K562 (cell line): ENCODE results near the gene CD37. TPM values are rescaled to one million over a fixed set of nuclear protein-coding genes. Genes with fewer than 3 reads are reported as not detected.

Experiments used
- ATAC-seq: fragments of 200-7000 bp; cut with Tn5 transposase; 3 replicates; pipeline ENCODE4 v1.9.1; 2020; ENCODE audit warnings: moderate library complexity
- BruUV-seq: library from RNA; stranded (reverse); fragments of 400-500 nt; replicated peaks from 2 replicates; lab custom pipeline; 2021; lab: Mats Ljungman, UMichigan
- CTCF ChIA-PET: fragments of 300-600 bp; formaldehyde crosslinking; extraction: SDS; loops from one replicate; lab custom pipeline; 2021; ENCODE audit warnings: low intra/inter-chr PET ratio; lab: Yijun Ruan, JAX
- POLR2A ChIA-PET: fragments of 300-600, 350-650 bp; sonication (Branson Sonifier 250); formaldehyde crosslinking; extraction: SDS; loops from one replicate; lab custom pipeline; 2021; ENCODE audit warnings: antibody characterized with exemption, inconsistent platforms; lab: Yijun Ruan, JAX
- DNase-seq, 4 experiments: peaks; one replicate each; pipeline versions ENCODE4 v3.0.0 to v3.0.0-alpha.2; 2011 to 2018; ENCODE audit warnings: low spot score in 3 of 4, mixed read lengths in 3 of 4; ENCODE audit errors: extremely low read depth in 1 of 4
- FAIRE-seq: peaks from 2 replicates; lab custom pipeline; 2011; peaks lifted over from hg19 to GRCh38; lab: Jason Lieb, UNC
- H2AFZ ChIP-seq: 2 replicates; pipeline ENCODE4 v1.6.0; 2011; ENCODE audit warnings: low read depth, low read length, control low read depth, inconsistent platforms
- H3K27ac ChIP-seq: fragments of 200-600 bp; 3 replicates; pipeline ENCODE4 v1.8.0; 2011; ENCODE audit warnings: low read depth, mild to moderate bottlenecking, control low read depth, inconsistent platforms, low read length, moderate library complexity, mixed read lengths; ENCODE audit errors: extremely low read depth
- H3K27me3 ChIP-seq, 2 experiments: fragments of 300-600 bp in 1 of 2; 2 replicates in 1 of 2; 3 replicates in 1 of 2; pipeline versions ENCODE4 v1.6.0 to v1.8.0; 2011; ENCODE audit warnings: inconsistent platforms in 2 of 2, low read length in 2 of 2, mild to moderate bottlenecking in 1 of 2, mixed read lengths in 1 of 2, moderate library complexity in 1 of 2; ENCODE audit not compliant: control insufficient read depth in 2 of 2, insufficient read depth in 2 of 2
- H3K36me3 ChIP-seq: fragments of 300-600 bp; 3 replicates; pipeline ENCODE4 v1.8.0; 2011; ENCODE audit warnings: mild to moderate bottlenecking, low read length, inconsistent platforms; ENCODE audit not compliant: control insufficient read depth, insufficient read depth
- H3K4me1 ChIP-seq, 2 experiments: fragments of 200-600 bp in 1 of 2; replicated peaks in 1 of 2; 2 replicates in 1 of 2; 3 replicates in 1 of 2; pipeline versions ENCODE4 v1.5.1 to v1.8.0; 2011; ENCODE audit warnings: inconsistent platforms in 2 of 2, low read length in 2 of 2, mild to moderate bottlenecking in 1 of 2, mixed read lengths in 1 of 2, moderate library complexity in 1 of 2; ENCODE audit not compliant: control insufficient read depth in 2 of 2, insufficient read depth in 2 of 2
- H3K4me2 ChIP-seq: 2 replicates; pipeline ENCODE4 v1.6.1; 2011; ENCODE audit warnings: low read length, control low read depth, inconsistent platforms, mixed read lengths; ENCODE audit not compliant: insufficient read depth
- H3K4me3 ChIP-seq: fragments of 200-600 bp; sonication (generic), shearing (Covaris generic); 2 replicates; pipeline ENCODE4 v1.5.1; 2016; ENCODE audit warnings: control low read depth, inconsistent platforms
- H3K79me2 ChIP-seq: fragments of 200-600 bp; 3 replicates; pipeline ENCODE4 v1.8.0; 2011; ENCODE audit warnings: low read length, inconsistent platforms; ENCODE audit not compliant: control insufficient read depth, insufficient read depth
- H3K9ac ChIP-seq, 2 experiments: 2 replicates each; pipeline versions ENCODE4 v1.6.0 to v1.6.1; 2011; ENCODE audit warnings: low read depth in 2 of 2, low read length in 2 of 2, control low read depth in 1 of 2, inconsistent platforms in 1 of 2, mild to moderate bottlenecking in 1 of 2, mixed read lengths in 1 of 2; ENCODE audit not compliant: insufficient read depth in 1 of 2
- H3K9me1 ChIP-seq: one replicate; pipeline ENCODE4 v1.6.0; 2011; ENCODE audit warnings: inconsistent platforms, mild to moderate bottlenecking, low read length, moderate library complexity; ENCODE audit not compliant: control insufficient read depth, insufficient read depth
- H3K9me3 ChIP-seq: replicated peaks from 2 replicates; pipeline ENCODE4 v1.5.1; 2011; ENCODE audit warnings: low read depth, low read length, inconsistent platforms; ENCODE audit not compliant: control insufficient read depth, insufficient read depth
- H4K20me1 ChIP-seq: replicated peaks from 2 replicates; pipeline ENCODE4 v1.6.1; 2011; ENCODE audit warnings: low read length, inconsistent platforms, mixed read lengths; ENCODE audit not compliant: control insufficient read depth, insufficient read depth
- NRF1 ChIP-seq, 2 experiments: fragments of 450-650 bp; IDR thresholded peaks in 1 of 2; conservative IDR thresholded peaks in 1 of 2; 2 replicates each; pipeline ENCODE4 v1.6.1; 2014; ENCODE audit warnings: mild to moderate bottlenecking in 2 of 2
- USF1 ChIP-seq: sonication (generic); formaldehyde crosslinking; IDR thresholded peaks from 2 replicates; pipeline ENCODE4 v1.9.0; 2022; ENCODE audit warnings: mild to moderate bottlenecking, missing genetic modification reagents
- ZBTB8A ChIP-seq: fragments of 450-650 bp; IDR thresholded peaks from 2 replicates; pipeline ENCODE4 v1.6.1; 2018; ENCODE audit warnings: mild to moderate bottlenecking, moderate library complexity; ENCODE audit not compliant: partially characterized antibody
- ZNF23 ChIP-seq: fragments of 250-450 bp; sonication (Bioruptor Pico); IDR thresholded peaks from 2 replicates; pipeline ENCODE4 v1.4.0; 2020; ENCODE audit warnings: mild to moderate bottlenecking
- WGBS: fragments of 100-300 bp; shearing (Covaris generic); methylation state at CpG from one replicate; pipeline ENCODE4 v1.1.6; 2016; ENCODE audit warnings: low coverage, mixed read lengths; ENCODE audit not compliant: insufficient coverage; ENCODE audit errors: missing lambda C conversion rate; 5-methylcytosine and 5-hydroxymethylcytosine counted together
- in situ Hi-C: fragments of 300-500 bp; cut with MboI; formaldehyde crosslinking; loops from 4 replicates; pipeline ENCODE4 v1.15.0; 2018; ENCODE audit warnings: inconsistent platforms, mixed read lengths
- intact Hi-C: fragments of 100-400 bp; cut with micrococcal nuclease; formaldehyde crosslinking; loops from 2 replicates; pipeline ENCODE4 v1.14.2; 2022
- polyA plus RNA-seq, 8 experiments: library from polyadenylated mRNA; depleted of rRNA in 4 of 8; stranded (reverse) in 5 of 8; unstranded in 3 of 8; fragments of >200 nt; fragmentation: Nextera tagmentation in 2 of 8; fragmentation: Illumina TruSeq in 1 of 8; extraction: Ambion mirVana in 2 of 8; extraction: Trizol in 1 of 8; gene quantifications; 2 replicates each; pipeline versions ENCODE4 v1.2.1 to v1.2.3, GENCODE V29; 2011 to 2014; ENCODE audit warnings: inconsistent platforms in 1 of 8, missing spikeins in 1 of 8
- total RNA-seq, 7 experiments: library from RNA; depleted of rRNA in 6 of 7; stranded (reverse); fragments of >200 nt in 6 of 7; fragmentation: Illumina TruSeq in 2 of 7; extraction: Trizol in 2 of 7; gene quantifications; 2 replicates each; pipeline versions ENCODE4 v1.2.1 to v1.2.3, GENCODE V29; 2011 to 2021; ENCODE audit warnings: low replicate concordance in 1 of 7
- TF ChIP-seq, protein P1 (sequence below), 2 experiments: fragments of 450-650 bp in 1 of 2; sonication (generic) in 1 of 2; formaldehyde crosslinking; conservative IDR thresholded peaks; 2 replicates each; pipeline versions ENCODE4 v1.4.0 to v1.8.1; 2020 to 2022; ENCODE audit warnings: mild to moderate bottlenecking in 1 of 2, missing genetic modification reagents in 1 of 2
- TF ChIP-seq, protein P2 (sequence below): sonication (generic); formaldehyde crosslinking; IDR thresholded peaks from 2 replicates; pipeline ENCODE4 v1.8.1; 2023; ENCODE audit warnings: mild to moderate bottlenecking, missing genetic modification reagents

The CD37 gene
- total and polyA plus RNA-seq, 9 of the 15 experiments (the other 6 are each of a cell fraction or from before 2014, with no cell fraction given): 2.5 to 19.0 (median 7.4) TPM

- peak in 1 of 2 experiments; percentile 5; a peak in 1 of 4 replicates for TF ChIP-seq NRF1 (conservative IDR thresholded peaks at IDR 0.05 in 1 of 2, IDR thresholded peaks at IDR 0.05 in 1 of 2)
These were observed 4.3 kb downstream of the CD37 start (continued) for GRCh38 chr19:49339301-49340068.

GRCh38 chr19:49340069-49340864 lies 5.1 kb downstream of the CD37 start:
- BruUV-seq: no TSS peak
- no peaks in the 10 kb centered on the region for H4K20me1 ChIP-seq
- peak overlapping the region; percentile 66; the same call in 2 of the 3 replicates for H3K27ac ChIP-seq
- H3K4me2 ChIP-seq: peak overlapping the region; percentile 75
- peaks cover 30 to 51% of the 10 kb centered on the region in 2 experiments for H3K4me1 ChIP-seq
- in situ Hi-C loops: no loop called here
- no peaks in the 10 kb centered on the region for H3K27me3 ChIP-seq
- peaks cover 23% of the 10 kb centered on the region; the same call in 1 of the 3 replicates for H3K36me3 ChIP-seq
- H3K9me1 ChIP-seq: no peaks in the 10 kb centered on the region
- no peaks in the 10 kb centered on the region for H3K9me3 ChIP-seq
- DNase-seq (peak; percentile 76 to 87 (median 86)), ATAC-seq (peak; percentile 69), FAIRE-seq (no peak)
- peak overlapping the region; percentile 34 for H3K4me3 ChIP-seq
- peak overlapping the region; percentile 87 for H2AFZ ChIP-seq
- H3K79me2 ChIP-seq: no peaks in the 10 kb centered on the region
- H3K9ac ChIP-seq: peak overlapping the region; percentile 45 to 85
- POLR2A ChIA-PET: interaction anchor here (0.6 to 1.0 kb wide), 5 partner anchors 19 to 874 kb away, joined by 3 to 5 read pairs (median 3); partner anchors contain the start of gene GFY
- intact Hi-C loops: no loop called here
- CTCF ChIA-PET: no interaction called here
- WGBS: 14% methylated on average over 16 of the region's 36 CpGs
- TF ChIP-seq ZBTB8A: no peak
- peak; percentile 62 for TF ChIP-seq USF1 (CRISPR knock-in tag)
- TF ChIP-seq ZNF23 (CRISPR knock-in tag): no peak
- TF ChIP-seq, protein P1, sequence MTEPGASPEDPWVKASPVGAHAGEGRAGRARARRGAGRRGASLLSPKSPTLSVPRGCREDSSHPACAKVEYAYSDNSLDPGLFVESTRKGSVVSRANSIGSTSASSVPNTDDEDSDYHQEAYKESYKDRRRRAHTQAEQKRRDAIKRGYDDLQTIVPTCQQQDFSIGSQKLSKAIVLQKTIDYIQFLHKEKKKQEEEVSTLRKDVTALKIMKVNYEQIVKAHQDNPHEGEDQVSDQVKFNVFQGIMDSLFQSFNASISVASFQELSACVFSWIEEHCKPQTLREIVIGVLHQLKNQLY (CRISPR knock-in tag; conservative IDR thresholded peaks at IDR 0.05): no peak
- TF ChIP-seq, protein P2, sequence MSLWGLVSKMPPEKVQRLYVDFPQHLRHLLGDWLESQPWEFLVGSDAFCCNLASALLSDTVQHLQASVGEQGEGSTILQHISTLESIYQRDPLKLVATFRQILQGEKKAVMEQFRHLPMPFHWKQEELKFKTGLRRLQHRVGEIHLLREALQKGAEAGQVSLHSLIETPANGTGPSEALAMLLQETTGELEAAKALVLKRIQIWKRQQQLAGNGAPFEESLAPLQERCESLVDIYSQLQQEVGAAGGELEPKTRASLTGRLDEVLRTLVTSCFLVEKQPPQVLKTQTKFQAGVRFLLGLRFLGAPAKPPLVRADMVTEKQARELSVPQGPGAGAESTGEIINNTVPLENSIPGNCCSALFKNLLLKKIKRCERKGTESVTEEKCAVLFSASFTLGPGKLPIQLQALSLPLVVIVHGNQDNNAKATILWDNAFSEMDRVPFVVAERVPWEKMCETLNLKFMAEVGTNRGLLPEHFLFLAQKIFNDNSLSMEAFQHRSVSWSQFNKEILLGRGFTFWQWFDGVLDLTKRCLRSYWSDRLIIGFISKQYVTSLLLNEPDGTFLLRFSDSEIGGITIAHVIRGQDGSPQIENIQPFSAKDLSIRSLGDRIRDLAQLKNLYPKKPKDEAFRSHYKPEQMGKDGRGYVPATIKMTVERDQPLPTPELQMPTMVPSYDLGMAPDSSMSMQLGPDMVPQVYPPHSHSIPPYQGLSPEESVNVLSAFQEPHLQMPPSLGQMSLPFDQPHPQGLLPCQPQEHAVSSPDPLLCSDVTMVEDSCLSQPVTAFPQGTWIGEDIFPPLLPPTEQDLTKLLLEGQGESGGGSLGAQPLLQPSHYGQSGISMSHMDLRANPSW (CRISPR knock-in tag): no peak
